Panc1 (cell line): ENCODE measurements around the gene CELF2. TPM values are rescaled to one million over a fixed set of nuclear protein-coding genes. Genes with fewer than 3 reads are reported as not detected.

Experiments
- ATAC-seq: fragments of 200-7000 bp; cut with Tn5 transposase; 2 replicates; pipeline ENCODE4 v1.9.1; 2020; ENCODE audit warnings: mild to moderate bottlenecking, moderate library complexity
- BruUV-seq: library from RNA; stranded (reverse); fragments of 400-500 nt; replicated peaks from 2 replicates; lab custom pipeline; 2021; lab: Mats Ljungman, UMichigan
- CTCF ChIA-PET: fragments of 300-600 bp; sonication (Branson Sonifier 250); formaldehyde crosslinking; loops from one replicate; lab custom pipeline; 2022; ENCODE audit warnings: antibody characterized with exemption; lab: Charles Lee
- POLR2A ChIA-PET: fragments of 300-600 bp; sonication (Branson Sonifier 250); formaldehyde crosslinking; loops from one replicate; lab custom pipeline; 2022; ENCODE audit warnings: antibody characterized with exemption; lab: Charles Lee
- DNase-seq: peaks from one replicate; pipeline ENCODE4 v3.0.0-alpha.2; 2010; ENCODE audit warnings: low read depth, low spot score
- H3K27ac ChIP-seq: 2 replicates; pipeline ENCODE4 v1.5.1; 2011; ENCODE audit warnings: mild to moderate bottlenecking, low read length, inconsistent platforms
- H3K27me3 ChIP-seq: fragments of 200-500 bp; sonication (Bioruptor generic); 2 replicates; pipeline ENCODE4 v1.6.0; 2014; ENCODE audit warnings: low read length, inconsistent platforms; ENCODE audit not compliant: control insufficient read depth, insufficient read depth
- H3K36me3 ChIP-seq: fragments of 200-500 bp; sonication (Bioruptor generic); 2 replicates; pipeline ENCODE4 v1.5.1; 2014; ENCODE audit warnings: inconsistent platforms, mild to moderate bottlenecking, low read length, moderate library complexity; ENCODE audit not compliant: control insufficient read depth, insufficient read depth
- H3K4me1 ChIP-seq: 2 replicates; pipeline ENCODE4 v1.5.1; 2011; ENCODE audit warnings: inconsistent platforms, mild to moderate bottlenecking, low read length, moderate library complexity; ENCODE audit not compliant: control insufficient read depth, insufficient read depth
- H3K4me3 ChIP-seq, 2 experiments: 2 replicates each; pipeline ENCODE4 v1.5.1; 2011 to 2012; ENCODE audit warnings: low read depth in 2 of 2, low read length in 2 of 2, mild to moderate bottlenecking in 2 of 2, inconsistent platforms in 1 of 2, moderate library complexity in 1 of 2
- H3K9me3 ChIP-seq: fragments of 200-500 bp; sonication (Bioruptor generic); 2 replicates; pipeline ENCODE4 v1.5.1; 2014; ENCODE audit warnings: low read depth, mild to moderate bottlenecking, inconsistent platforms, low read length, moderate library complexity; ENCODE audit not compliant: control insufficient read depth, insufficient read depth
- CTCF ChIP-seq: fragments of 450-650 bp; IDR thresholded peaks from 2 replicates; pipeline ENCODE4 v1.5.1; 2017; ENCODE audit warnings: mild to moderate bottlenecking
- POLR2AphosphoS5 ChIP-seq: IDR thresholded peaks from 2 replicates; pipeline ENCODE4 v1.6.1; 2012; ENCODE audit warnings: mild to moderate bottlenecking, low read depth, low read length, moderate library complexity
- REST ChIP-seq, 2 experiments: IDR thresholded peaks; 2 replicates each; pipeline ENCODE4 v1.6.1; 2011 to 2012; ENCODE audit warnings: low read depth in 2 of 2, control low read depth in 1 of 2, low read length in 1 of 2, mild to moderate bottlenecking in 1 of 2, moderate library complexity in 1 of 2; ENCODE audit not compliant: insufficient read depth in 1 of 2
- SIN3A ChIP-seq: IDR thresholded peaks from 2 replicates; pipeline ENCODE4 v1.6.1; 2012; ENCODE audit warnings: low read depth, mild to moderate bottlenecking, low read length, moderate library complexity, borderline replicate concordance; ENCODE audit not compliant: insufficient read depth
- TCF7L2 ChIP-seq: IDR thresholded peaks from 2 replicates; pipeline ENCODE4 v1.6.1; 2011; ENCODE audit warnings: mild to moderate bottlenecking, low read depth, low read length, inconsistent platforms
- in situ Hi-C: cut with HindIII; loops from 2 replicates; pipeline ENCODE4 v1.10.0; 2016; ENCODE audit warnings: low sequenced_read_pairs, low pct_unique_long_range_greater_than_20kb
- intact Hi-C: fragments of 100-400 bp; cut with micrococcal nuclease; formaldehyde crosslinking; loops from one replicate; pipeline ENCODE4 v1.10.0; 2022; ENCODE audit not compliant: unreplicated experiment
- total RNA-seq: library from RNA; stranded (reverse); gene quantifications from one replicate; pipeline ENCODE4 v1.2.1, GENCODE V29; 2021; ENCODE audit not compliant: unreplicated experiment

Gene CELF2
- total RNA-seq, 1 experiment from 2014 or later, result 0.44 TPM

GRCh38 chr10:11264296-11265048 lies 246.8 kb downstream of the CELF2 start:
- DNase-seq (no peak), ATAC-seq (no peak)
- intact Hi-C loops, result no loop called here
- in situ Hi-C loops, result no loop called here
- H3K27ac ChIP-seq, result no peak overlapping the region
- no peaks in the 10 kb centered on the region; the same call in 1 of the 2 replicates for H3K27me3 ChIP-seq
- H3K4me3 ChIP-seq, result no peak overlapping the region
- ChIA-PET POLR2A (no interaction called here), CTCF (no interaction called here)
- H3K4me1 ChIP-seq, result no peaks in the 10 kb centered on the region
- H3K36me3 ChIP-seq, result no peaks in the 10 kb centered on the region
- no TSS peak for BruUV-seq
- no peaks in the 10 kb centered on the region for H3K9me3 ChIP-seq
- TF ChIP-seq REST (IDR thresholded peaks at IDR 0.05; ENCODE audit: insufficient read depth in 1 of 2, low read depth in 2 of 2, low read length in 1 of 2) (no peak), POLR2AphosphoS5 (no peak), SIN3A (no peak), TCF7L2 (no peak), CTCF (no peak)

- H3K9me3 ChIP-seq, result no peaks in the 10 kb centered on the region
- H3K4me1 ChIP-seq, result no peaks in the 10 kb centered on the region
- no peak overlapping the region for H3K27ac ChIP-seq
- no TSS peak for BruUV-seq
- in situ Hi-C loops (no loop called here), intact Hi-C loops (no loop called here)
- TF ChIP-seq SIN3A (no peak), TCF7L2 (no peak), CTCF (no peak), POLR2AphosphoS5 (no peak), REST (IDR thresholded peaks at IDR 0.05; ENCODE audit: insufficient read depth in 1 of 2, low read depth in 2 of 2, low read length in 1 of 2) (no peak)
- ChIA-PET CTCF (no interaction called here), POLR2A (no interaction called here)
- ATAC-seq (no peak), DNase-seq (no peak)
- no peaks in the 10 kb centered on the region for H3K27me3 ChIP-seq
- no peak overlapping the region for H3K4me3 ChIP-seq
- H3K36me3 ChIP-seq, result no peaks in the 10 kb centered on the region
Observed at GRCh38 chr10:11265484-11265883, 247.8 kb downstream of the CELF2 start.
